Stromal cell of bone marrow (primary cell): ENCODE data around the gene BLM.

ENCODE experiments used
- DNase-seq: peaks from one replicate; pipeline ENCODE4 v3.0.0-alpha.2; 2012; ENCODE audit warnings: low read depth

The BLM gene

GRCh38 chr15:90851940-90852339, 134.8 kb downstream of the BLM start:
- DNase-seq = no peak

GRCh38 chr15:90855139-90855538, 138.0 kb downstream of the BLM start:
- DNase-seq = no peak

GRCh38 chr15:90857337-90857736, 140.2 kb downstream of the BLM start:
- no peak for DNase-seq

GRCh38 chr15:90857883-90858443, 140.8 kb downstream of the BLM start:
- no peak for DNase-seq

- no peak for DNase-seq
Observed at GRCh38 chr15:90859234-90860131, 142.3 kb downstream of the BLM start.

GRCh38 chr15:90860450-90860849, 143.3 kb downstream of the BLM start:
- DNase-seq = no peak

GRCh38 chr15:90860942-90861675, 144.0 kb downstream of the BLM start:
- DNase-seq = no peak

GRCh38 chr15:90862487-90862886, 145.3 kb downstream of the BLM start:
- no peak for DNase-seq

- no peak for DNase-seq
Observed at GRCh38 chr15:90862964-90863778, 146.0 kb downstream of the BLM start.

GRCh38 chr15:90863987-90864386, 146.8 kb downstream of the BLM start:
- no peak for DNase-seq

GRCh38 chr15:90864507-90864906, 147.4 kb downstream of the BLM start:
- no peak for DNase-seq

GRCh38 chr15:90865702-90866101, 148.6 kb downstream of the BLM start:
- no peak for DNase-seq
